Thymus (tissue), 11 donors: ENCODE data around the gene PDZRN4. TPM values are rescaled to one million over a fixed set of nuclear protein-coding genes. Genes with fewer than 3 reads are reported as not detected.
"Not testable (repeated sequence)": the region's sequence is repeated elsewhere in the genome, so short reads cannot be mapped to it uniquely, and the experiment has no call there.

Source experiments
- DNase-seq, 9 donors: peaks; one replicate each; pipeline ENCODE4 v3.0.0-alpha.2; 2013; ENCODE audit warnings: low spot score in 9 of 9, low read depth in 6 of 9, missing footprints in 1 of 9
- H3K27ac ChIP-seq, 2 donors: one replicate each; pipeline ENCODE4 v1.5.1; 2013; ENCODE audit warnings: control low read depth in 1 of 2, low read depth in 1 of 2, low read length in 1 of 2, mild to moderate bottlenecking in 1 of 2, moderate library complexity in 1 of 2
- H3K27me3 ChIP-seq, 2 donors: one replicate each; pipeline ENCODE4 v1.5.1; 2013; ENCODE audit warnings: low read length in 1 of 2; ENCODE audit not compliant: control insufficient read depth in 2 of 2, insufficient read depth in 1 of 2
- H3K36me3 ChIP-seq, 2 donors: one replicate each; pipeline ENCODE4 v1.5.1; 2013; ENCODE audit warnings: low read length in 1 of 2, mild to moderate bottlenecking in 1 of 2, moderate library complexity in 1 of 2; ENCODE audit not compliant: control insufficient read depth in 2 of 2, insufficient read depth in 2 of 2
- H3K4me1 ChIP-seq, 2 donors: one replicate each; pipeline ENCODE4 v1.5.1; 2013; ENCODE audit warnings: low read length in 2 of 2; ENCODE audit not compliant: control insufficient read depth in 2 of 2, insufficient read depth in 2 of 2
- H3K4me3 ChIP-seq, 2 donors: one replicate each; pipeline ENCODE4 v1.5.1; 2013; ENCODE audit warnings: low read length in 2 of 2, control low read depth in 1 of 2, mild to moderate bottlenecking in 1 of 2
- H3K9me3 ChIP-seq, 2 donors: one replicate each; pipeline ENCODE4 v1.5.1; 2013; ENCODE audit warnings: low read length in 1 of 2, mild to moderate bottlenecking in 1 of 2; ENCODE audit not compliant: control insufficient read depth in 2 of 2, insufficient read depth in 1 of 2
- WGBS: extraction: QIAGEN DNeasy Blood & Tissue Kit; methylation state at CpG from one replicate; pipeline ENCODE4 v1.1.7; 2013; 5-methylcytosine and 5-hydroxymethylcytosine counted together
- polyA plus RNA-seq: library from polyadenylated mRNA; stranded (reverse); fragments of 200-250 nt; gene quantifications from one replicate; pipeline ENCODE4 v1.2.3, GENCODE V29; 2013
- total RNA-seq: library from RNA; stranded (reverse); fragments of 120-200 nt; gene quantifications from one replicate; pipeline ENCODE4 v1.2.4, GENCODE V29; 2013
- donor health status: healthy.

The PDZRN4 gene
- total and polyA plus RNA-seq, 2 donors, result 0.14 to 0.48 TPM

GRCh38 chr12:41312451-41312850, 124.3 kb downstream of the PDZRN4 start:
- 91% methylated on average over 4 of the region's 4 CpGs for WGBS
- H3K27me3 ChIP-seq, H3K27ac ChIP-seq, H3K4me1 ChIP-seq, H3K9me3 ChIP-seq, H3K36me3 ChIP-seq, DNase-seq, H3K4me3 ChIP-seq: not testable (repeated sequence)

GRCh38 chr12:41325336-41325735, 137.2 kb downstream of the PDZRN4 start:
- Histone ChIP-seq H3K27ac (no peak overlapping the region), H3K27me3 (no peaks in the 10 kb centered on the region), H3K9me3 (no peaks in the 10 kb centered on the region), H3K4me1 (no peaks in the 10 kb centered on the region), H3K4me3 (no peak overlapping the region), H3K36me3 (no peaks in the 10 kb centered on the region)
- 96% methylated on average over 3 of the region's 3 CpGs for WGBS
- DNase-seq, result no peak

- 69% methylated on average over 4 of the region's 4 CpGs for WGBS
- H3K36me3 ChIP-seq, result no peaks in the 10 kb centered on the region
- H3K27me3 ChIP-seq, result no peaks in the 10 kb centered on the region
- H3K9me3 ChIP-seq, result no peaks in the 10 kb centered on the region
- H3K4me1 ChIP-seq, result no peaks in the 10 kb centered on the region
- no peak for DNase-seq
- H3K27ac ChIP-seq, result no peak overlapping the region
- no peak overlapping the region for H3K4me3 ChIP-seq
Measured at GRCh38 chr12:41327096-41327895, 139.2 kb downstream of the PDZRN4 start.

- 91% methylated on average over 1 of the region's 1 CpG for WGBS
- no peak overlapping the region for H3K4me3 ChIP-seq
Measured at GRCh38 chr12:41333974-41334373, 145.9 kb downstream of the PDZRN4 start.

GRCh38 chr12:41334390-41334789, 146.3 kb downstream of the PDZRN4 start:
- 87% methylated on average over 1 of the region's 1 CpG for WGBS
- DNase-seq, result no peak
- no peak overlapping the region for H3K4me3 ChIP-seq

More at GRCh38 chr12:41333974-41334373, 145.9 kb downstream of the PDZRN4 start:
- Histone ChIP-seq H3K27me3 (no peaks in the 10 kb centered on the region), H3K36me3 (no peaks in the 10 kb centered on the region), H3K4me1 (no peaks in the 10 kb centered on the region), H3K9me3 (no peaks in the 10 kb centered on the region), H3K27ac (no peak overlapping the region)
- DNase-seq, result no peak

GRCh38 chr12:41336041-41336549, 148.0 kb downstream of the PDZRN4 start:
- WGBS, result 69% methylated on average over 3 of the region's 3 CpGs
- H3K4me1 ChIP-seq, result no peaks in the 10 kb centered on the region
- no peaks in the 10 kb centered on the region for H3K9me3 ChIP-seq
- no peak overlapping the region for H3K27ac ChIP-seq
- no peaks in the 10 kb centered on the region for H3K27me3 ChIP-seq
- DNase-seq, result no peak
- H3K36me3 ChIP-seq, result no peaks in the 10 kb centered on the region
- no peak overlapping the region for H3K4me3 ChIP-seq

More at GRCh38 chr12:41334390-41334789, 146.3 kb downstream of the PDZRN4 start:
- Histone ChIP-seq H3K4me1 (no peaks in the 10 kb centered on the region), H3K36me3 (no peaks in the 10 kb centered on the region), H3K27ac (no peak overlapping the region), H3K27me3 (no peaks in the 10 kb centered on the region), H3K9me3 (no peaks in the 10 kb centered on the region)

GRCh38 chr12:41339784-41340183, 151.7 kb downstream of the PDZRN4 start:
- Histone ChIP-seq H3K4me1 (no peaks in the 10 kb centered on the region), H3K27me3 (no peaks in the 10 kb centered on the region), H3K9me3 (no peaks in the 10 kb centered on the region), H3K27ac (no peak overlapping the region), H3K4me3 (no peak overlapping the region), H3K36me3 (no peaks in the 10 kb centered on the region)
- no peak for DNase-seq

GRCh38 chr12:41344776-41345470, 156.8 kb downstream of the PDZRN4 start:
- no peaks in the 10 kb centered on the region for H3K36me3 ChIP-seq
- no peaks in the 10 kb centered on the region for H3K4me1 ChIP-seq
- no peaks in the 10 kb centered on the region for H3K27me3 ChIP-seq
- H3K9me3 ChIP-seq, result no peaks in the 10 kb centered on the region
- 91% methylated on average over 8 of the region's 8 CpGs for WGBS
- no peak overlapping the region for H3K27ac ChIP-seq
- no peak for DNase-seq
- no peak overlapping the region for H3K4me3 ChIP-seq

- no peaks in the 10 kb centered on the region for H3K9me3 ChIP-seq
- 93% methylated on average over 1 of the region's 1 CpG for WGBS
- no peak overlapping the region for H3K27ac ChIP-seq
- DNase-seq, result no peak
- H3K36me3 ChIP-seq, result no peaks in the 10 kb centered on the region
- no peak overlapping the region for H3K4me3 ChIP-seq
- no peaks in the 10 kb centered on the region for H3K4me1 ChIP-seq
- no peaks in the 10 kb centered on the region for H3K27me3 ChIP-seq
Measured at GRCh38 chr12:41348198-41348597, 160.1 kb downstream of the PDZRN4 start.
